Fibroblast of skin of left quadriceps (primary cell): ENCODE measurements around the gene NXF1.
"Not testable (repeated sequence)": the region's sequence is repeated elsewhere in the genome, so short reads cannot be mapped to it uniquely, and the experiment has no call there.

ENCODE experiments used
- DNase-seq, 2 experiments: peaks; one replicate each; pipeline ENCODE4 v3.0.0-alpha.2; 2013; ENCODE audit warnings: low read depth in 2 of 2

Gene NXF1

GRCh38 chr11:62832336-62833234 lies 27.3 kb upstream of the NXF1 start, which contains the start of gene TEX54:
TEX54 (minus strand) TSS chr11:62832841.
- DNase-seq, result no peak

- peak; percentile 95 for DNase-seq
Measured at GRCh38 chr11:62831520-62832335, 26.5 kb upstream of the NXF1 start, which contains the start of gene STX5. STX5 (minus strand) TSS chr11:62832051; CDS start chr11:62831243, 808 bp downstream.

- no peak for DNase-seq
Measured at GRCh38 chr11:62830904-62831519, 25.8 kb upstream of the NXF1 start.

- not testable (repeated sequence) for DNase-seq
Measured at GRCh38 chr11:62828130-62828529, 22.9 kb upstream of the NXF1 start.

- no peak for DNase-seq
Measured at GRCh38 chr11:62823677-62824076, 18.4 kb upstream of the NXF1 start.

DNA sequence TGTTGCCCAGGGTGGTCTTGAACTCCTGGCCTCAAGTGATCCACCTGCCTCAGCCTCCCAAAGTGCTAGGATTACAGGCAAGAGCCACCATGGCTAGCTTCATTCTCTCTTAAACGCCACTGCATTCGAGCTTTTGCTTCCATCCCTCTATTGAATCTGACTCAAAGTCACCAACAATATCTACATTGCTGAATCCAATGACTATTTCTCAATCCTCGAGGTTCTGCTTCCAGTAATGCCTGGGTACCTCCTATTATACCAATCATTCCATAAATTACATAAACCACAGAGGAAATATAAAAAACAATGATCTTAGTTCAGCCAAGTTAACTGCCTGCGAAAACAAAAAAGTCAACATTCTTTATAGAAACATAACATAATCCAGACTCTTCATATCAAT lies 11.9 kb upstream of the NXF1 start:
- no peak for DNase-seq

GRCh38 chr11:62816557-62816956 lies 11.3 kb upstream of the NXF1 start:
- no peak for DNase-seq

DNA sequence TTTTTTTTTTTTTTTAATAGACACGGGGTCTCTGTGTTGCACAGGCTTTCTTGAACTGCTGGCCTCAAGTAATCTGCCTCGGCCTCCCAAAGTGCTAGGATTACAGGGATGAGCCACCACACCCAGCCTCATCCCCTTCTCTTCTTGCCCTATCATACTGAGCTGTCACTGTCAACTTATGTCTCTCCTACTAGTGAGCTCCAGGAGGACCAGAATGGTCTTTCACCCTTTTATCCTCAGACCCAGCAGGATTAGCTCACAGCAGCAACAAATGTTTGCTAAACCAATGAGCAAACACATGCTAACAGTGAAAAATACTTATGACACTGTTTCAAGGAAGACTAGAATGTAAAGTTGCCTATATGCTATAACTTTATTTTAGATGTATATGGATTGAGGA lies 6.4 kb upstream of the NXF1 start:
- no peak for DNase-seq

DNA sequence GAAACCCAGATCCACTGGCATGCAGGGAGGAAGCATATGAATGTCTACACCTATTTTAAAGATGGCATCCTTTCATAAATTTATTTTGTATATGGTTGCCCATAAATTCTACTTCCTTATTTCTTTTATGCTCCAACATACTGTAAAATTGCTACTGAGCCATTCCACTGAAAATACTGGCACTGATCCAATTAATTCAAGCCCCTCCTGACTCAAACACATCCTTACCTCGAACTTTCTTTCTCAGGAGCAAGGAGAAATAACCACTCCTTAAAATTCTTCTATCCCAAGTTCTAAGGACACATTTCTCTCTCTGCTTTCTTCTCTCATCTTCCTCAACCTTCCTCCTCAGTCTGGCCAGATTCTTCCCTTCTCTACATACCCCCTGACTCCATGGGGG lies 5.5 kb upstream of the NXF1 start:
- no peak for DNase-seq

GRCh38 chr11:62806611-62807121 lies 1.4 kb upstream of the NXF1 start:
- DNase-seq, result no peak

DNA sequence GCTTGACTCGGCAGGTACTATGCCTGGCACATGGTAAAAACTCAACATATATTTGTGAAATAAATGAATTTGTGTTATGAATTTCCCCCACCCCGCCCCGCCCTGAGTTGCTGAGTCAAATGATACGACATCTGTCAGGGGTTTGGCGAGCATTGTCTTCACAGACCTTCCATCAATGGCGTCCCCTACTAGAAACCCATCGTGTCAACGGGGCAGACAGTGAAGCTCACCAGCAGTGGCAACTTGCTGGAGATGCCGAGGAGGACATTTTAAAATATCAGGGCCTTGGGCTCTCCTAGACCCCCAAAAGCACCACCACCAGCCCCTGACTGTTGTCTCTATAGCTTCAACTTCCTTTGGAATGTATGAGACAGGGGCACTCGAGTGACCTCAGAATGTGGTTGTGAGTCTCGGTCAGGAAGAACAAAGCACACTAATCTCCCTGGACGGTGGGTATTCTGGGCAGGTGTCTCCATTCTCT lies 761 bp upstream of the NXF1 start:
- no peak for DNase-seq

- DNase-seq, result no peak
Measured at GRCh38 chr11:62804310-62805075, 747 bp downstream of the NXF1 start.

GRCh38 chr11:62801071-62801470 lies 4.2 kb downstream of the NXF1 start:
- no peak for DNase-seq

DNA sequence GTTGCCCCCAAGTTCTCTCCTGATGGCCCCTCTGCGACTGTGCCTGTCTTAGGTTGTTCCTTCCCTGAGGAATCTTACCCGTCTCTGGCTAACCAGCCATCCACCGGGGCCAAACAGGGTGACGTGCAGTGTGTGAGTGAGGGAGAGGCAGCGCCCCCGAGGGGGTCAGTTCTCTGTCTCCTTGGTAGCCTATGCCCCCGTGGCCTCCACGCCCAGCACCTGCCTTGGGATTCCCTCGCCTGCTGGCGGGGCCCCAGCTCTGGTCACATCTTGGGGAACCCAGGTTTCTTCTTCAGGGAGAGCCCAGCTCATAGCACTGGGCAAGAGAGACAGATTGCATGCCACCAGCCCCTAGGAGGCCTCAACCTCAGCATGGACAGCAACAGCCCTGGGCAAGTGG lies 5.8 kb downstream of the NXF1 start:
- DNase-seq, result no peak

DNA sequence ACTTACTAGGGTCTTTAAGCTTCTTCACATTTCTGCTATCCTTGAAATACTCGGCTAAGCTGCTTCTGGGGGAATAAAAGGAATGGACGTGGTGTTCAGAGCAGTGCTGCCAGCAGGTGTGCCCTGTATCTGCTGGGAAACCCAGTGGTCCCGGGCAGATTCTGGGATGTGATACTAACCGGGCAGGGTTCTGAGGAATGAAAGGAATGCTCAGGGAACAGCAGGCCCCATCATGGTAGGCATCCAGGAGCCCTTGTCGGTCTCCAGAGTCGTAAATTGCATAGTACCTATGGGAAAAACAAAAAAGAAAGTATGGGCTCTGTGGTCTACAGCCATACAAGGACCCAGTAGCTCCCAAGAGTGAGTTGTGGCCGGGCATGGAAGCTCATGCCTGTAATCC lies 9.0 kb downstream of the NXF1 start:
- DNase-seq, result no peak

GRCh38 chr11:62794201-62794775 lies 11.0 kb downstream of the NXF1 start:
- DNase-seq, result no peak

DNA sequence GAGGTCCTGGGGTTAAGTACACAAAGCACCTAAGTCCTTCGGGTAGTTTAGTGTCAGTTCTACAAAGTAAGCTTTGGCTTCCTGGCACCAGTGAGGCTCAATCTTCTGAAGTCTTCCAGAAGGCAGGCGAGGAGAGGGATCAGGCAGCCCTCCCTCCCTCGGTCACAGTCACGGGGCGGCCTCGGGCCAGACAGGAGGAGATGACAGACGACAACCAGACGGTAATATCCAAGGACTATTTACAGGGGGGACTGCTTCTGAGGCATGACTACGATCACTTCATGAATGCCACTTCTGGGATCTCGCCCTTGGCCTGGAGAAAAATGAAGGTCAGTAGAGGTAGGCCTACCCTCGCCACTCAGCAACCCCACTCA lies 13.1 kb downstream of the NXF1 start:
- DNase-seq, result no peak

GRCh38 chr11:62791501-62792201 lies 13.6 kb downstream of the NXF1 start, which contains the start of gene TMEM223:
TMEM223 (minus strand) TSS chr11:62792006; CDS start chr11:62791994, 12 bp downstream.
- DNase-seq, result no peak

DNA sequence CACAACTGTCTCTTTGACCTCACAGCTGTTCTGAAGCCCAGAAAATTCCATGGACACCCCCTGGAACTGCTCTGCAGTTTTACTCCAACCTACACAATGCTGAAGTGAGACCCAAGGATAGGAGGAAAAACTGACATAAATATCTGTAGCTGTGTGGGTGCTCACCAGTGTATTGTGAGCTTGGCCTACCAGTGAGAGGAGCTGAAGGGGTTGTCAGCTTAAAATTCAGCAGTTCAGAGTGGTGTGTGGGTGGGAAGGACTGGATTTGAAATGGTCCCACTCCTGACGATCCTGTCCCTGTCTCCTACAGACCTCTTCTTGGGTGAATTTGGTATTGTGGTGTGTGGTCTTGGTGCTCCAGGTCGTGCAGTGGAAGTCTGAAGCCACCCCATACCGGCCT lies 15.7 kb downstream of the NXF1 start:
- no peak for DNase-seq

DNA sequence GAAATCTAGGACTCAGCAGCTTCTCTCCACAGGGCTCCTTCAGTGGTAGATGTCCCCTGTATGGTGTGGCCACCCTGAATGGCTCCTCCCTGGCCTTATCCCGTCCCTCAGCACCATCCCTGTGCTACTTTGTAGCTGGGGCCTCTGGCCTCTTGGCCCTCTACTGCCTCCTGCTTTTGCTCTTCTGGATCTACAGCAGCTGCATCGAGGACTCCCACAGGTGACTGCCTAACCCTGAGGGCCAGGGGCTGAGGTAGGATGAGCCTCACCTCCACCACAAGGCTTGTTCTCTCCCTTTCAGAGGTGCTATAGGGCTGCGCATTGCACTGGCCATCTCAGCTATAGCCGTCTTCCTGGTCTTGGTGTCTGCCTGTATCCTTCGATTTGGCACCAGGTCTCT lies 16.2 kb downstream of the NXF1 start:
- no peak for DNase-seq
